ENCODE measurements around the gene TNFRSF12A.

Gene TNFRSF12A

DNA sequence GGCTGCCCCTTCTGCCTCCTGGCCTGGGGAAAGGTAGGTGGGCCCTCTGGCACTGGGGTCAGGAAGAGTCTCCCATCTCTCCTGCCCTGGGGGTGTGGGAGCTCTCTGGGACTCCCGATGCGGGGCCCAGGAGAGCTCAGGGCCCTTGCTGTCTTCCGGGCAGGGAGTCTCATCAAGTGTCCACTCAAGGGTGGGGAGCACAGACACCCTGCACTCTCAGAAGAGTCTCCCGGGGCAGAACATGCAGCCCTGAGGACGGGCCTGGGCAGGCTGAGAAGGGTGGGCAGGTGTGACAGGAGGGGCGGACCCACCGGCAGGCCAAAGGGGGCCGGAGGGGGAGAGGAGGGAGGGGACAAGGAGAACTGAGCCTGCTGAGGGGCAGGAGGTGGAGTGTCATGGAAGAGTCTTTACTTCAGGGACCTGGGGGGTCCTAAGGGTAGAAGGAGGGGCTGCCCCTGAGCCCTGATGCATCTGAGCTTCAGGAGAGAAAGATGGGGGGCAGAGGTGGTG lies 31.5 kb upstream of the TNFRSF12A start:
- no peak overlapping the region for H3K27ac ChIP-seq
- CTCF ChIA-PET: no interaction called here
- no peak for DNase-seq (ENCODE audit: low spot score)
- TF ChIP-seq, protein P1, sequence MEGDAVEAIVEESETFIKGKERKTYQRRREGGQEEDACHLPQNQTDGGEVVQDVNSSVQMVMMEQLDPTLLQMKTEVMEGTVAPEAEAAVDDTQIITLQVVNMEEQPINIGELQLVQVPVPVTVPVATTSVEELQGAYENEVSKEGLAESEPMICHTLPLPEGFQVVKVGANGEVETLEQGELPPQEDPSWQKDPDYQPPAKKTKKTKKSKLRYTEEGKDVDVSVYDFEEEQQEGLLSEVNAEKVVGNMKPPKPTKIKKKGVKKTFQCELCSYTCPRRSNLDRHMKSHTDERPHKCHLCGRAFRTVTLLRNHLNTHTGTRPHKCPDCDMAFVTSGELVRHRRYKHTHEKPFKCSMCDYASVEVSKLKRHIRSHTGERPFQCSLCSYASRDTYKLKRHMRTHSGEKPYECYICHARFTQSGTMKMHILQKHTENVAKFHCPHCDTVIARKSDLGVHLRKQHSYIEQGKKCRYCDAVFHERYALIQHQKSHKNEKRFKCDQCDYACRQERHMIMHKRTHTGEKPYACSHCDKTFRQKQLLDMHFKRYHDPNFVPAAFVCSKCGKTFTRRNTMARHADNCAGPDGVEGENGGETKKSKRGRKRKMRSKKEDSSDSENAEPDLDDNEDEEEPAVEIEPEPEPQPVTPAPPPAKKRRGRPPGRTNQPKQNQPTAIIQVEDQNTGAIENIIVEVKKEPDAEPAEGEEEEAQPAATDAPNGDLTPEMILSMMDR (conservative IDR thresholded peaks at IDR 0.05; ENCODE audit: low read depth): no peak
- POLR2A ChIA-PET (ENCODE audit: low non-redundant PET): no interaction called here

DNA sequence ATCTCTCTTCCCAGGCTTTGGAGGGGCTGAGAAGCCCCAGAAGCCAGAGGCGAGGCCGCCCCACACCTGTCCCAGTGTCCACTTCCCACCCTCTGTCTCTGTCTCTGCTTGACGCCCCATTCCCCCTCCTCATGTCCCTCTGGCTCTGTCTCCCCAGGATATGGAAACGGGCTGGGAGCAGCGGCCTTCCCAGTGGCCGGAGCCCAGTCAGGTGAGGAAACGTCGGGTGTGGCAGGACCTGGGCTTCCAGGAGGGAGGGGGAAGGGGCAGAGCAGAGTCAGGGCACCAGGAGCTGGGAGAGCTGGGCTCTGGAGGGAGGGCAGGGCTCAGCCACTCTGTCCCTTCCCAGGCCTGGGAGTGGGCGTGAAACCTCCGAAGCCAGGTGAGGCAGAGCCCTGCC lies 29.3 kb upstream of the TNFRSF12A start:
- no peak for DNase-seq (ENCODE audit: low spot score)
- ChIA-PET CTCF (interaction anchor here (1.0 kb wide), 1 partner anchor 21 kb away, joined by 8 read pairs; the partner anchor contains the start of gene PAQR4), POLR2A (ENCODE audit: low non-redundant PET) (interaction anchor here (0.7 to 1.7 kb wide), 3 partner anchors 19 to 30 kb away, joined by 4 to 10 read pairs (median 7); no protein-coding TSS in a partner anchor)
- TF ChIP-seq, protein P1 (conservative IDR thresholded peaks at IDR 0.05; ENCODE audit: low read depth): no peak
- H3K27ac ChIP-seq: no peak overlapping the region; the same call in 1 of the 2 replicates

DNA sequence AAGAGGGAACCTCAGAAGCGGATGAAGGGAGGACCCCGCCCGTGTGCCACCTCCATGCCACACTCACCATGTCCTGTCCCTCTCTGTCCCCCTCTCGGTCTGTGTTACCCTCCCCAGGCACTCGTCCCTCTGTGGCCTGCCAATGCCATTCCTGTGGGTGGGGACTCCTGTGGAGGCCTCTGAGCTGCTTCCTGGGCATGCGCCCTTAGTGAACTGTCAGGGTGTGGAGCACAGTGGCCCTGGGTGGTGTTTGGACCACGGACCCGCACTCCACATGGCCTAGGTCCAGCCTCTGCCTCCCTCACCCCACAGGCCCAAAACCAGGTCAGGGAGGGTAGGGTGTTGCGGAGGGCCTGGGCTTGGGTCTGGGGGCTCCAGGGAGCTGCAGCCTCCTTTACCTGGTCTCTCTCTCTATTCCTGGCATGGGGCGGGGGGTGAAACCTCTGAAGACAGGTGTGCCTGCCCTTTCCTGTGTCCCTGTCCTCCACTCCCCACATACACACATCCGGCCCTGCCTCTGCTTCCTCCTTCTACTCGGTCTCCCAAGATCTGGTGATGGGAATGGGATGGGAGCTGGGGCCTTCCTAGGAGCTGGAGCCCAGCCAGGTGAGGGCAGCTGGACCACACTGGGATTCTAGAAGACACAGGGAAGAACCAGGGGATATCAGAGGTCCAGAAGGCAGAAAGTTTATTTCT lies 28.5 kb upstream of the TNFRSF12A start:
- TF ChIP-seq, protein P1 (conservative IDR thresholded peaks at IDR 0.05; ENCODE audit: low read depth): no peak
- CTCF ChIA-PET: interaction anchor here (1.0 to 1.1 kb wide), 2 partner anchors 22 to 40 kb away, joined by 4 to 8 read pairs; partner anchors contain the start of gene PAQR4
- POLR2A ChIA-PET (ENCODE audit: low non-redundant PET): interaction anchor here (0.7 to 1.7 kb wide), 3 partner anchors 18 to 30 kb away, joined by 4 to 10 read pairs (median 7); no protein-coding TSS in a partner anchor
- H3K27ac ChIP-seq: peak overlapping the region; percentile 63
- DNase-seq (ENCODE audit: low spot score): no peak

DNA sequence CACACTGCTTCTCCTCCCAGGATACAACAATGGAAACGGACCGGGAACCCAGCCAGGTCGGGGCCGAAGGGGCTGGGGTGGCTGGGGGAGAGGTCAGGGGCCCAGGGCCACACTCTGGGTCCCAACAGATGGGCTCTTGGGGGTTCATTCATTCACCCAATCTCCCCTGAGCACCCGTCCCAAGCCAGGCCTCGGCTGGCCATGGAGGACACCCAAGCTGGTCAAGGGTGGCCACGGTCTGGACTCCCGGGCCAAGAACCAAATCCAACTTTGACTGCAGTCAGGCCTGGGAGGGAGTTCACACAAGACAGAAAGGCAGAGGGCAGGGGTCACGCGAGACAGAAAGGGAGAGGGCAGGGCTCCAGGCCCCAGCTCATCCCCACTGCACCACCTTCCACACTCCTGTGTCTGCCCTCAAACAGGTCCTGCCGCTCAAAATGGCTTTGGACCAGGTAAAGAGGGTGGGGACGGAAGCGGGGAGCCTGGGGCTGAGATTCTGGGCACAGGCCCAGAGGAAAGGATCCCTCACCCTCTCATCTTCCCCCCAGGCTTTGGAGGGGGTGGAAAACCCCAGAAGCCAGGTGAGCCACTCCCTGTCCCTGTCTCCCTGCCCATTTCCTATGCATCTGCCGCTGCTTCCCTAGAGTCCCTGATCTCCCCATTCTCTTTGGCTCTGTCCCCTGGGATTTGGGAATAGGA lies 27.6 kb upstream of the TNFRSF12A start:
- ChIA-PET POLR2A (ENCODE audit: low non-redundant PET) (interaction anchor here (1.7 kb wide), 1 partner anchor 29 kb away, joined by 10 read pairs; no protein-coding TSS in a partner anchor), CTCF (interaction anchor here (0.6 to 1.1 kb wide), 2 partner anchors 39 to 48 kb away, joined by 3 to 4 read pairs; no protein-coding TSS in a partner anchor)
- peak; percentile 89 for DNase-seq (ENCODE audit: low spot score)
- TF ChIP-seq, protein P1 (conservative IDR thresholded peaks at IDR 0.05; ENCODE audit: low read depth): no peak
- H3K27ac ChIP-seq: peak overlapping the region; percentile 63

DNA sequence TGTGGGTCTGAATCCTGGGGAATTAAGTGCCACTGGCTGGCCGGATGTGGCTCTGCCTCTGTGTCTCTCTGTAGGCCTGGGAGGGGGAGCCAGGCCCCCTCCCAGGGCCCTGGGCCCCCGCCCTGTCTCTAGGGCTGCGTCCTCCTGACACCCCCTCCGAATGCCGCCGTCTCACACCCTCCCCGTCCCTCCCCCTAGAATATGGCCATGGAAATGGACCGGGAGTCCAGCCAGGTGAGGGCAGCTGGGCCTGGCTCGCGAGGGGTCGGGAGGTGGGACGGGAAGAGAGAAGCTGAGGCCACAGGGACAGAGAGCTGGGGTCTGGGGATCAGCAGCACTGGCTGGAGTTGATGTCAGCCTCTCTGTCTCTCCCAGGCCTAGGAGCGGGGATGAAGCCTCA lies 23.9 kb upstream of the TNFRSF12A start:
- CTCF ChIA-PET: interaction anchor here (0.5 to 0.7 kb wide), 2 partner anchors 16 to 32 kb away, joined by 3 to 6 read pairs; no protein-coding TSS in a partner anchor
- TF ChIP-seq, protein P1 (conservative IDR thresholded peaks at IDR 0.05; ENCODE audit: low read depth): no peak
- POLR2A ChIA-PET (ENCODE audit: low non-redundant PET): no interaction called here

DNA sequence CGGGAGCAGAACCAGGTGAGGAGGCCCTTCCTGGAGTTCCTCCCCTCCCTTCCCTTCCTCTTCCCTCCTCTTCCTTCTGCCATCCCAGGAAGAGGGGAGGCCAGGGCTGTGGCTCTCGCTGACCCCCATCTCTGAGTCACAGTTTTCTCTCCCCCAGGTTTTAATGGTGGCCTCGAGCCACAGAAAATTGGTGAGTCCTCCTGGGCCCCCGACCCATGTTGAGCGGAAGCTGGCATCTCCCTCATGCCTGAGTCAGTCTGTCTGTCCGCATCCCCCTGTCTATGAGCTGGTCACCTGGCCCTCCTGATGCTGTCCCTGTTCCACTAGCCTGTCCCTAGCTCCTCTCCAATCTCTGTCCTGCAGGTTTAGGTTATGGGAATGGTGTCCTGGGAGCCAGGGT lies 20.2 kb upstream of the TNFRSF12A start:
- POLR2A ChIA-PET (ENCODE audit: low non-redundant PET): no interaction called here
- H3K27ac ChIP-seq: no peak overlapping the region
- no peak for DNase-seq (ENCODE audit: low spot score)
- TF ChIP-seq, protein P1 (conservative IDR thresholded peaks at IDR 0.05; ENCODE audit: low read depth): no peak
- CTCF ChIA-PET: no interaction called here

More for the DNA sequence above, 23.9 kb upstream of the TNFRSF12A start:
- no peak for DNase-seq (ENCODE audit: low spot score)
- H3K27ac ChIP-seq: peak overlapping the region; percentile 30; the same call in 1 of the 2 replicates

Data from RWPE1 (cell line).